ENCODE measurements around the gene ATAT1.
"Not testable (repeated sequence)": the region's sequence is repeated elsewhere in the genome, so short reads cannot be mapped to it uniquely, and the experiment has no call there.

The ATAT1 gene

DNA sequence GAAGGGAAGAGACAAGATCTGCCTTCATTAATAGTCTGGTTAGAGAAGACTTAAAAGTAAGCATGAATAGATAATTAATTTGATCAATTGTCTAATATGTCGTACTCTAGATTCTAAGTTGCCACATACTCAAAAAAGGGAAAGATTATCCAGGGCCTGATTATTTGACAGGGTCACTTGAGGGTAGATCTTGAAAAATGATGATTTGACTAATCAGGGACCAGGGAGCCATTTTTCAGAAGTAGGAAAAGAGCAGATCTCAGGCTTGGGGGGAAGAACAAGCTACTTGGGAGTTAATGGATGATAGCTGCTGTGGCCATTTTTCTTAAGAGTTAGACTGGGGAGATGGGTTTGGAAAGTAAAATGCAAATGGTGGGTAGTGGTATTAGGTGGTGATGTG is 34.4 kb upstream of the ATAT1 start:
- TF ChIP-seq, protein P1, sequence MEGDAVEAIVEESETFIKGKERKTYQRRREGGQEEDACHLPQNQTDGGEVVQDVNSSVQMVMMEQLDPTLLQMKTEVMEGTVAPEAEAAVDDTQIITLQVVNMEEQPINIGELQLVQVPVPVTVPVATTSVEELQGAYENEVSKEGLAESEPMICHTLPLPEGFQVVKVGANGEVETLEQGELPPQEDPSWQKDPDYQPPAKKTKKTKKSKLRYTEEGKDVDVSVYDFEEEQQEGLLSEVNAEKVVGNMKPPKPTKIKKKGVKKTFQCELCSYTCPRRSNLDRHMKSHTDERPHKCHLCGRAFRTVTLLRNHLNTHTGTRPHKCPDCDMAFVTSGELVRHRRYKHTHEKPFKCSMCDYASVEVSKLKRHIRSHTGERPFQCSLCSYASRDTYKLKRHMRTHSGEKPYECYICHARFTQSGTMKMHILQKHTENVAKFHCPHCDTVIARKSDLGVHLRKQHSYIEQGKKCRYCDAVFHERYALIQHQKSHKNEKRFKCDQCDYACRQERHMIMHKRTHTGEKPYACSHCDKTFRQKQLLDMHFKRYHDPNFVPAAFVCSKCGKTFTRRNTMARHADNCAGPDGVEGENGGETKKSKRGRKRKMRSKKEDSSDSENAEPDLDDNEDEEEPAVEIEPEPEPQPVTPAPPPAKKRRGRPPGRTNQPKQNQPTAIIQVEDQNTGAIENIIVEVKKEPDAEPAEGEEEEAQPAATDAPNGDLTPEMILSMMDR (conservative IDR thresholded peaks at IDR 0.05; ENCODE audit: low read depth, low read length): no peak
- no peak for DNase-seq (ENCODE audit: low read depth)

DNA sequence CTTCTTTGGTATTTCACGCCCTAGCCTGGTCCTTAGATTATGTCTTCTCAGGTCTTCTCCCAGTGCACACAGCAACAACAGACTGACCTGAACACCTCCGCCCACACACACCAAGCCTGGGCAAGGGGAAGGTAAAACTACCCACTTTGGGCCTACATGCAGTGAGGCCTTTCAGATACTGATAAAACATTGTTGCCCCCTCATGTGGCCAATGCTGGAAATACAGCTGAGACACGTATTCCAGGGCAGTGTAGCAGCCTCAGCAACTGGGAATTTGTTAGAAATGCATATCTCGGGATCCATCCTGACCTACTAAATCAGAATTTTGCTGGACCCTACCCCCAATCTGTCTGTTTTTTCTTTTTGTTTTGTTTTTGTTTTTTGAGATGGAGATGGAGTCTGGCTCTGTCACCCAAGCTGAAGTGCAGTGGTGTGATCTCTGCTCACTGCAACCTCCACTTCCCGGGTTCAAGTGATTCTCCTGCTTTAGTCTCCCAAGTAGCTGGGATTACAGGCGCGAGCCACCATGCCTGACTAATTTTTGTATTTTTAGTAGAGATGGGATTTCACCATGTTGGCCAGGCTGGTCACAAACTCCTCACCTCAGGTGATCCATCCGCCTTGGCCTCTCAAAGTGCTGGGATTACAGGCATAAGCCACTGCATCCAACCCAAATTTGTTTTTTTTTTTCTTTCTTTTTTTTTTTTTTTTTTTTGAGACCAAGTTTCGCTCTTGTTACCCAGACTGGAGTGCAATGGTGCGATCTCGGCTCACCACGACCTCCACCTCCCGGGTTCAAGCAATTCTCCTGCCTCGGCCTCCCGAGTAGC is 29.1 kb upstream of the ATAT1 start:
- TF ChIP-seq, protein P1 (conservative IDR thresholded peaks at IDR 0.05; ENCODE audit: low read depth, low read length): peak; percentile 82
- H3K4me3 ChIP-seq (ENCODE audit: low read depth, low read length): not testable (repeated sequence)
- DNase-seq (ENCODE audit: low read depth): peak; percentile 90

More for the DNA sequence above, 34.4 kb upstream of the ATAT1 start:
- no peak overlapping the region for H3K4me3 ChIP-seq (ENCODE audit: low read depth, low read length)

DNA sequence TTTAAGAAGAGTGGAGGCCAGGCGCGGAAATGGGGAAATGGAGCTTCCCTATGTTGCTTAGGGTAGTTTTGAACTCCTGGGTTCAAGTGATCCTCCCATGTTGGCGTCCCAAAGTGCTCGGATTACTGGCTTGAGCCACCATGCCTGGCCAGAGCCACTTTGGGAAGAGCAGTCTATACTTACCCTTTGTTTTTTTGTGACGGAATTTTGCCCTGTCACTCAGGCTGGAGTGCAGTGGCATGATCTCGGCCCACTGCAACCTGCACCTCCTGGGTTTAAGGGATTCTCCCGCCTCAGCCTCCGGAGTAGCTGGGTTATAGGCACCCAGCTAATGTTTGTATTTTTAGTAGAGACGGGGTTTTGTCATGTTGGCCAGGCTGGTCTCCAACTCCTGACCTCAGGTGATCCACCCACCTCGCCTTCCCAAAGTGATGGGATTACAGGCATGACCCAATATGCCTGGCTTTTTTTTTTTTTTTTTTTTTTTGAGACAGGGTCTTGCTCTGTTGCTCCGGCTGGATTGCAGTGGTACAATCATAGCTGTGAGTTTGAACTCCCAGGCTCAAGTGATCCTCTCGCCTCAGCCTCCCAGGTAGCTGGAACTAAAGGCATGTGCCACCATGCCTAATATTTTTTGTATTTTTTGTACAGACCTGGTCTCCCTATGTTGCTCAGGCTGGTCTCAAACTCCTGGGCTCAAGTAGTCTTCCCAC is 27.6 kb upstream of the ATAT1 start:
- no peak for DNase-seq (ENCODE audit: low read depth)
- TF ChIP-seq, protein P1 (conservative IDR thresholded peaks at IDR 0.05; ENCODE audit: low read depth, low read length): no peak
- H3K4me3 ChIP-seq (ENCODE audit: low read depth, low read length): no peak overlapping the region

DNA sequence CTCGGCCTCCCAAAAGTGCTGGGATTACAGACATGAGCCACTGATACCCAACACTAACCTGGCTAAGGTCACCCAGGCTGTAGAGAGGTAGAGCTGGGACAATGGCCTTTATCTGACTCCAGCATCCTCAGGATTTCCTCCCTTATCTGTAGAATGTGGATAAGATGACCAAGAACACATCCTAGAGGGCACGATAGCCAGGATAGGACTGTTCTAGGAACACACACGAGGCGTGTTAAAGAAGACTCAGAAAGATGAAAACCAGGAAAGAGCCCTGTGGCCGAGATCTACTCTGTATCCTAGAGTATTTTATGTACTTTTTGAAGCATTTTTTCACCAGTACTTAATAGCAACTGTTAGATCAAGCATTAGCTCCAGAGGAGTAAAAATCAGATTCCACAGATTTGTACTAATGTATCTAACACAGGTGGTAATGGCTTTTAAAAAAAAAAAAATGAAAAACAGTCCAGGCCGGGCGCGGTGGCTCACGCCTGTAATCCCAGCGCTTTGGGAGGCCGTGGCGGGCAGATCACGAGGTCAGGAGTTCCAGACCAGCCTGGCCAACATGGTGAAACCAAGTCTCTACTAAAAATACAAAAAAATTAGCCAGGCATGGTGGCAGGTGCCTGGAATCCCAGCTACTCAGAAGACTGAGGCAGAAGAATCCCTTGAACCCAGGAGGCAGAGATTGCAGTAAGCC is 26.9 kb upstream of the ATAT1 start:
- DNase-seq (ENCODE audit: low read depth): no peak
- H3K4me3 ChIP-seq (ENCODE audit: low read depth, low read length): no peak overlapping the region
- TF ChIP-seq, protein P1 (conservative IDR thresholded peaks at IDR 0.05; ENCODE audit: low read depth, low read length): no peak

DNA sequence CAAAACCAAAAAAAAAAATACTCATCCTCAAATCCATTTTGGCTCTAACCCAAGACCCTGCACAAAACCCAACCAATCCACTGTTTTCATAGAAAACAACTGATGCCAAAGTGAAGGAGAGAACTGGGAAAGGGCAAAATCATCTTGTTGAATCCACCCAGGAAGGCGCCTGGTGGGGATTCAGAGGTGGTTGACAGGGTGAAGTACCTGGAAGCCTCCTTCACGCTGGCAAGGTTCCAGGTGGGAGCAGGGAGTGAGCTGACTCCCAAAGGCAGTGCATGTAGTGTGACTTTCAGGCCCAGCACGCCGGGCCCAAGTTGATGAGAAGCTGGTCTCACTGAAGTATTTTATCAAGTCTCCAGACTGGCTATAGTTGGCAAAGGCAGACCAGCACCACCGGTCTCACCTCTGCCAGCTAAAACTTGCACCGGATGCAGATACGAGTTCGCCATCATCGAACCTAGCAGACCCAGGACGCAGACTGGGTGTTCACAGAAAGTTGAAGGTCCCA is 26.2 kb upstream of the ATAT1 start:
- TF ChIP-seq, protein P1 (conservative IDR thresholded peaks at IDR 0.05; ENCODE audit: low read depth, low read length): no peak
- DNase-seq (ENCODE audit: low read depth): peak; percentile 12
- H3K4me3 ChIP-seq (ENCODE audit: low read depth, low read length): no peak overlapping the region

DNA sequence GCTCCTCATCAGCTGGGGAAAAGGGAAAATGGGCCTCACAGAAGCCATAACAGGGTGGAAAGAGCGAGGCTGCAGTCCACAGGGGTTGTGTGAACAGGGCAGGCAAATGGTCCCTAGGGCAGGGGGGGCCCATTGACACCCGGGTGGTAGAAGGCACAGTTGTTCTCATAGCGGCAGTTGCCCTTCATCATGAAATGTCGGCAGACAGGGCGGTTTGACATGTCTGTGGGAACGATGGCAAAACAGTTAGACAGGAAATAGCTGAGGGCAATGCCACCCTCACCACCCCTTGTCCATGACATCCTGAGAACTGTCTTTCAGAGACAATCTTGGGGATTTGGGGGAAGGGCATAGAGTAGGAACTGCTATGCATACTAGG is 25.2 kb upstream of the ATAT1 start:
- no peak for DNase-seq (ENCODE audit: low read depth)
- TF ChIP-seq, protein P1 (conservative IDR thresholded peaks at IDR 0.05; ENCODE audit: low read depth, low read length): no peak
- no peak overlapping the region for H3K4me3 ChIP-seq (ENCODE audit: low read depth, low read length)

All from choroid plexus epithelial cell (primary cell).